Measurements from ENCODE around the gene RBMX.
"Not testable (repeated sequence)": the region's sequence is repeated elsewhere in the genome, so short reads cannot be mapped to it uniquely, and the experiment has no call there.

GRCh38 chrX:136874114-136874513 lies 6.4 kb downstream of the RBMX start:
- TF ChIP-seq CTCF (IDR thresholded peaks at IDR 0.05; ENCODE audit: low read length); EZH2 (optimal IDR thresholded peaks at IDR 0.05; ENCODE audit: low read depth, low read length): not testable (repeated sequence)
